KMS-11 (cell line): ENCODE results near the gene DUSP5.
A peak's percentile ranks its signal among the peaks of the same experiment; 100 is the strongest.

Source experiments
- H2AFZ ChIP-seq: fragments of 200-600 bp; sonication (generic); 2 replicates; pipeline ENCODE4 v1.6.1; 2016; ENCODE audit warnings: antibody characterized with exemption, mixed run types, low read depth
- H3K27ac ChIP-seq: fragments of 200-600 bp; sonication (generic); 2 replicates; pipeline ENCODE4 v1.6.1; 2016; ENCODE audit warnings: mild to moderate bottlenecking, mixed run types
- H3K27me3 ChIP-seq: fragments of 200-600 bp; sonication (generic); 2 replicates; pipeline ENCODE4 v1.6.1; 2017; ENCODE audit warnings: mild to moderate bottlenecking, low read depth, mixed run types, moderate library complexity; ENCODE audit not compliant: insufficient read depth
- H3K36me3 ChIP-seq: fragments of 200-600 bp; sonication (generic); 2 replicates; pipeline ENCODE4 v1.6.1; 2017; ENCODE audit warnings: mild to moderate bottlenecking, mixed run types; ENCODE audit not compliant: insufficient read depth
- H3K4me1 ChIP-seq: fragments of 200-600 bp; sonication (generic); 2 replicates; pipeline ENCODE4 v1.6.1; 2016; ENCODE audit warnings: mild to moderate bottlenecking, low read depth, mixed run types; ENCODE audit not compliant: poor library complexity, severe bottlenecking
- H3K4me2 ChIP-seq: fragments of 200-600 bp; sonication (generic); 2 replicates; pipeline ENCODE4 v1.7.0; 2016; ENCODE audit warnings: mild to moderate bottlenecking, mixed run types
- H3K4me3 ChIP-seq: fragments of 200-600 bp; sonication (generic); IDR thresholded peaks from 2 replicates; pipeline ENCODE4 v1.6.1; 2017; ENCODE audit warnings: low read depth, low read length, mixed read lengths; ENCODE audit not compliant: insufficient read depth
- H3K79me2 ChIP-seq: fragments of 200-600 bp; sonication (generic); 2 replicates; pipeline ENCODE4 v1.6.1; 2016; ENCODE audit warnings: low read depth, mixed run types; ENCODE audit not compliant: insufficient read depth
- H3K9ac ChIP-seq: fragments of 200-600 bp; sonication (generic); 2 replicates; pipeline ENCODE4 v1.6.1; 2016; ENCODE audit warnings: mild to moderate bottlenecking, mixed run types
- H4K20me1 ChIP-seq: fragments of 200-600 bp; sonication (generic); 2 replicates; pipeline ENCODE4 v1.6.1; 2016; ENCODE audit warnings: mild to moderate bottlenecking, mixed run types; ENCODE audit not compliant: insufficient read depth
- CTCF ChIP-seq: fragments of 200-600 bp; sonication (generic); conservative IDR thresholded peaks from 2 replicates; pipeline ENCODE4 v1.6.1; 2017; ENCODE audit warnings: low read depth, mild to moderate bottlenecking, antibody characterized with exemption, low read length, moderate library complexity, mixed read lengths

The DUSP5 gene

GRCh38 chr10:110535958-110536891, 38.5 kb downstream of the DUSP5 start:
- Histone ChIP-seq H3K4me1 (peaks cover 42% of the 10 kb centered on the region), H3K4me3 (no peak overlapping the region), H3K79me2 (no peaks in the 10 kb centered on the region), H3K36me3 (no peaks in the 10 kb centered on the region), H2AFZ (peak overlapping the region; percentile 20; the same call in 1 of the 2 replicates), H4K20me1 (no peaks in the 10 kb centered on the region), H3K9ac (no peak overlapping the region; the same call in 1 of the 2 replicates), H3K4me2 (peak overlapping the region; percentile 65), H3K27ac (no peak overlapping the region), H3K27me3 (no peaks in the 10 kb centered on the region)
- peak; percentile 37; the same call in 1 of the 2 replicates for TF ChIP-seq CTCF

- H3K27me3 ChIP-seq, result no peaks in the 10 kb centered on the region
- TF ChIP-seq CTCF, result no peak
- peaks cover 36% of the 10 kb centered on the region for H3K4me1 ChIP-seq
- no peak overlapping the region for H3K4me2 ChIP-seq
- H3K36me3 ChIP-seq, result no peaks in the 10 kb centered on the region
- no peaks in the 10 kb centered on the region for H4K20me1 ChIP-seq
- H3K9ac ChIP-seq, result no peak overlapping the region
- H3K4me3 ChIP-seq, result no peak overlapping the region
- H3K27ac ChIP-seq, result no peak overlapping the region
- H3K79me2 ChIP-seq, result no peaks in the 10 kb centered on the region
- H2AFZ ChIP-seq, result no peak overlapping the region
These were observed 41.4 kb downstream of the DUSP5 start for GRCh38 chr10:110539091-110539490.

DNA sequence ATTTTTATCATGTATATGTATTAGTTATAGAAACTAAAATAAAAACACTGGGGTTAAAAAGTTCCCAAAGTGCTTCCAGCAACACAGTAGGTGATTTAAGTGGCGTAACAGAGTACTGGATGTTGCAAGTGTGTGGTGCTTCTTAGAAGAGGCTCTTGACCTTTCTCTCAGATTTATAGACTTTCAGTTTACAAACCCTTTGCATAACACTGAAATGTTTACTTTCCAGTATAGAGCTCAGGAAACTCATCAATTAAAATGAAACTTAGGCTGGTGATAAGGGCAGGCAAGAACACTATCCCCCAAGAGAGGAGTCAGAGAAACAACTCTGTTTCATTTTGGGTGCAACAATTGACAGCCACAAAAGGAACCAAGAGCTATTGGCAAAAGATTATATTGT, 42.3 kb downstream of the DUSP5 start:
- Histone ChIP-seq H4K20me1 (no peaks in the 10 kb centered on the region), H3K79me2 (no peaks in the 10 kb centered on the region), H3K36me3 (no peaks in the 10 kb centered on the region), H3K4me3 (no peak overlapping the region), H3K9ac (no peak overlapping the region), H3K27me3 (no peaks in the 10 kb centered on the region), H3K4me1 (peaks cover 37% of the 10 kb centered on the region), H3K4me2 (no peak overlapping the region), H3K27ac (no peak overlapping the region), H2AFZ (no peak overlapping the region)
- no peak for TF ChIP-seq CTCF

GRCh38 chr10:110544958-110545537, 47.3 kb downstream of the DUSP5 start:
- no peak overlapping the region for H3K27ac ChIP-seq
- no peaks in the 10 kb centered on the region for H3K36me3 ChIP-seq
- H3K79me2 ChIP-seq, result no peaks in the 10 kb centered on the region

More at GRCh38 chr10:110544958-110545537, 47.3 kb downstream of the DUSP5 start:
- peaks cover 26% of the 10 kb centered on the region for H3K4me1 ChIP-seq
- H3K27me3 ChIP-seq, result no peaks in the 10 kb centered on the region
- no peak overlapping the region for H3K4me2 ChIP-seq
- no peak overlapping the region for H3K4me3 ChIP-seq
- TF ChIP-seq CTCF, result no peak
- no peak overlapping the region for H2AFZ ChIP-seq
- no peaks in the 10 kb centered on the region for H4K20me1 ChIP-seq
- H3K9ac ChIP-seq, result no peak overlapping the region
